Heart left ventricle (tissue), 13 donors: ENCODE data around the gene C16orf95.

ENCODE experiments used
- CTCF ChIP-seq, 12 donors: fragments of 200-600 bp; sonication (generic) in 4 of 12; IDR thresholded peaks; one replicate each; pipeline versions ENCODE4 v1.5.0 to v1.8.0; 2018 to 2022; ENCODE audit warnings: antibody characterized with exemption in 12 of 12, mild to moderate bottlenecking in 5 of 12
- POLR2A ChIP-seq, 2 donors: fragments of 450-650 bp; IDR thresholded peaks; one replicate each; pipeline ENCODE4 v1.6.1; 2017; ENCODE audit warnings: antibody characterized with exemption in 2 of 2, mild to moderate bottlenecking in 2 of 2, moderate library complexity in 2 of 2
- donor health status: ischemic (EF 13 %, LVEDD 7.1; RV severe dilation, severe dysfunction).
- donor health status: DM: no; HTN: yes; CAD: no.
- donor health status: DM: no; HTN: no; CAD: no.
- donor health status: ischemic (EF 25% LVEDD 6.9; RV normal size, moderate dysfunction).
- donor health status: ischemic (EF 25% LVEDD 5.7; RV mildly dilated, moderate dysfunction).
- donor health status: ischemic (EF 35%, LVEDD 5.7; RV mildly dilated, moderate dysfunction).
- donor health status: nonischemic (EF 11% LVEDD 7.7; RV severe dilation, severe dysfunction).
- donor health status: DM: yes; HTN: yes; CAD: no.
- donor health status: PGD.
- donor health status: ischemic (EF 29% LVEDD 5.4; RV normal size, mild dysfunction).
- donor health status: nonischemic (EF 23%, LVEDD 6.1; RV moderate dilation, normal function).

GRCh38 chr16:87295259-87295658, 21.9 kb downstream of the C16orf95 start:
- TF ChIP-seq CTCF (IDR thresholded peaks at IDR 0.05) = no peak
- TF ChIP-seq POLR2A (IDR thresholded peaks at IDR 0.05) = no peak
